OCI-M1 (cell line): ENCODE results near the gene CNTN4.

Source experiments
- DNase-seq: peaks from one replicate; lab custom pipeline; 2025; lab: John Stamatoyannopoulos, UW

Gene CNTN4

DNA sequence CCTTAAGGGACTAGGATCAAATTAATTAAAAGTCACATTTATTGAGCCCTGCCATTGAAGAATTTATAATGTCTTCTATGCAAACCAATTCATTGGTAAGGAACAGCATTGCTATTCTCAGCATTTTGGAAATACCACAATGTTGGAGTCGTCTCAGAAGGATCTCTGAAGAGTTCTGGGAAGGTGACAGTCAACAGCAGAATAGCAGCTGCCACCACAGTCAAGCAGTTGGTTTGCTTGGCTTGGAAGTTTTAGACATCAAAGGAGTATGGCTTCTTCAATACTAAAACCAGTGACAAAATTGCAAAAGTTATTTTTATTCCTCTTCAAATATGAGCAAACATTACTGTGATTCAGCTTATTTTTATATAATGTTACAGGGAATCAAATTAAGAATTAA is 167.9 kb downstream of the CNTN4 start:
- DNase-seq = no peak

DNA sequence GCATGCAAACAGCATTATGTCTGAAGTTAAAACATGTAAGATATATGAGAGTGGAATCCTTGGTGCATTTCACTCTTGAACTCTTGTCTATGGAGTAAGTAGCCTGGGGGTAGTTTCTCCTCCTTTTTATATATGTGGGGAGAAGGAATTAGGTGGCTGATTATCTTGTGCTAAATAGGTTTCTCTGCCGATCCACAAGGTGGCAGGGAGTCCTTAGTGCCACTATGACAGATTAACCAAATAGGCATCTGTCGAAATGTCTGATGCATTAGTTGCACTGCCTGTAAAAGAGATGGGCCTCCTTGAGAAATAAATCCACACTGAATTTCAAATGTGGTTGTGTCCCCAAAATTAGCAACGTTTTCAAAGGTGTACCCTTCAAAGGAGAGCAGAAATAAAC is 170.1 kb downstream of the CNTN4 start:
- no peak for DNase-seq

- no peak for DNase-seq
Observed at GRCh38 chr3:2274526-2274925, 175.9 kb downstream of the CNTN4 start.

- DNase-seq = no peak
Observed at GRCh38 chr3:2283818-2284217, 185.2 kb downstream of the CNTN4 start.

DNA sequence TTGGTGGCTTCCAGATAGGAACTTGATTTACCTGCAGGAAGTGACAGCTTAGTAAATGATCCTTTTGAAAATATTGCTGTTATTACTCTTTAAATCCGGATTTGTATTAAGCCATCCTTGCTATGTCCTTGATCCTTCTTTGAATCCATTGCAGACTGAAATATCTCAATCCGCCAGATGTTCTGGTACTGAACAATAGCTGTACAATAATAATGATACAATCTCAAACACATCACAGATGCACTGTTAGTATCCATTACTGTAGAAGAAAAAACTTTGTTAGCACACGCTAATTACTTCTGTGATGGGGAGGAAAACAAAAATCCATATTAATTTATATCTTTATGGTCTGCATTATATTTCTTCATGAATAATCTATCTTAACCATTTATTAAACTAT is 202.3 kb downstream of the CNTN4 start:
- DNase-seq = no peak

DNA sequence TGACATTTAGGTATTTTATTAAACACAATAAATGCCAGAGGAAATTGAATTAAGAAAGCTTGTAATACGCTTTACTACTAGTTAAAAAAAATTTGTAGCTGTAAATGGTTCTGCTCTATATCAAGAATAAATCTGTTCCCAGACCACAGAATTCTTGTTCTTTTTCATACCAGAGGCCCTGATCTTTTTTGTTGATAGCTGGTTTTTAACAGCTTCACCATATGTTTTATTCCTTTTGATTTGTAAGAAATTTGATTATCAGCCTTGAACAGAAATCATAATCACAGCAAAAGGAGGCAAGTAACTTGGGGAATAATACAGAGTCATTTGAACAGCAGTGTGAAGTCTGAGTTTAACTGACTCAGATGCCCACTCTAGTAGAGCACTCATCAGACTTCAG is 202.7 kb downstream of the CNTN4 start:
- DNase-seq = no peak

DNA sequence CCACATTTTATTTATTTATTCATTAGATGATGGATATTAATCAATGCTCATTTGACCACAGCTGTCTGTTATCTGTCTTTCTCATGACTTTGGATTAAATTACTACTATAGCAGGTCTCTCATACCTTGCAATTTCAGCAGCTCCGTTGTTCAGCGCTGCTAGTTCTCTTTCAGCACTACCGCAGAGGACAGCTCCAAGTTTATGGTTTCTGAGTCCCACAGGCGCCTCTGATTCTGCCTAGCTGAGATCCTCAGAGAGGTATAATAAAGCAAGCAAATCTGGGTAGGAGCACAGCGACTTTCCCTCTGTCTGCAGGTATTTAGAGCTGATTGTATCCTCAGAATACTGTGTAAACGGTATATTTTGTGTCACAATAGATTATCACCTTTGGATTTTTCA is 204.9 kb downstream of the CNTN4 start:
- DNase-seq = peak; percentile 72

GRCh38 chr3:2311022-2311421 is 212.4 kb downstream of the CNTN4 start:
- no peak for DNase-seq

DNA sequence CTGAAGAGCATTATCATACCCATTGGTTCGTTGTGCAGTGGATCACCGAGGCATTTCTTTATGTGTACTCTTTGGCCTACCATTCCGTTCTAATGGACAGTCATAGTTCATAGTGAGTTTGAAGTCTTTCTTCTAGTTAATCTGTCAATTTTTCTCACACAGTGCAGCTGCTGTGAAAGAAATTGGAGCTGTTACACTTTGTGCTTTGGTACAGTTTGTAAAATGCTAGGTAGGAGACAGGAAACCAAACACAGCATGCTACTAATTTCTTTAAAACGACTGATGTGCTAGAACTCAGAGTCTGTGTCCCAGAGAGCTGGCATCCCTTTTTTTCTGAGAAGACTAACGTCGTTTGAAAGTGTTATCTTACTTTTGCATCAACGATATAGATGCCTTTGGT is 218.9 kb downstream of the CNTN4 start:
- DNase-seq = no peak

- DNase-seq = no peak
Observed at GRCh38 chr3:2334921-2335320, 236.3 kb downstream of the CNTN4 start.

DNA sequence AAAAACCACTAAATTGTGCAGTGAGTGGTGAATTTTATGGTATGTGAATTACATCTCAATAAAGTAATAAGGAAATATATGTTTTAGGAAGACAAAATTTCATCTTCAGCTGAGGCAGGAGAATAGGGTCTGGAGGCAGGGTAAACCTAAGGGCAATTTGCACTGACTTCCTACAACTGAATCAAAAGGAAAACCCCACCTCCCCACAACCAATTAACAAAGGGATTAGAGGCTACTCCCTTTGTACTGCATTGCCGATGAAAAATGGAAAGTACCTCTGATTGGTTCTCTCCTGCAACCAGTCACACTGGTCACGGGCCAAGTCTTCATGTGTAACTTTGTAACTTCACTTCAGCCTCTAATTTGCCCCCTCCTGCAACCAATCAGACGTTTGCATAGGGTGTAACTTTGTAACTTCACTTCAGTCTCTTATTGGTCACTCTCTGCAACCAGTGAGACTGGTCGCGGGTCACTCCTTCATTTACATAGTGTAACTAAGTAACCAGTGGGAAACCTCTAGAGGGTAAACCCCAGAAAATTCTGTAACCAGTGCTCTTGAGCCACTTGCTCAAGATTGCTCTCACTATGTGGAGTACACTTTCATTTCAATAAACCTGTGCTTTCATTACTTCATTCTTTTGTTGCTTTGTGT is 244.5 kb downstream of the CNTN4 start:
- DNase-seq = no peak

DNA sequence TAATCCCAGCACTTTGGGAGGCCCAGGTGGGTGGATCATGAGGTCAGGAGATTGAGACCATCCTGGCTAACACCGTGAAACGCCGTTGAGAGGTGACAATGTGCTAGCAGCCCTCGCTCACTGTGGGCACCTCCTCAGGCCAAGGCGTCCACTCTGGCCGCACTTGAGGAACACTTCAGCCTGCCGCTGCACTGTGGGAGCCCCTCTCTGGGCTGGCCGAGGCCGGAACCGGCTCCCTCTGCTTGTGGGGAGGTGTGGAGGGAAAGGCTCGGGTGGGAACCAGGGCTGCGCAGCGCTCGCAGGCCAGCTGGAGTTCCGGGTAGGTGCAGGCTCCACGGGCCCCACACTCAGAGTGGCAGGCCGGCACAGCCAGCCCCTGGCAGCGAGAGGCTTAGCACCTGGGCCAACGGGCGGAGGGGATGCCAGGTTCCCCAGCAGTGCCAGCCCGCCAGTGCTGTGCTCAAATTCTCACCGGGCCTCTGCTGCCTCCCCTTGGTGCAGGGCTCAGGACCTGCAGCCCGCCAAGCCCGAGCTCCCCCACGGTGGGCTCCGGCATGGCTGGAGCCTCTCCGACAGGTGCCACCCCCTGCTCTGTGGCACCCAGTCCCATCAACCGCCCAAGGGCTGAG is 253.6 kb downstream of the CNTN4 start:
- DNase-seq = no peak

DNA sequence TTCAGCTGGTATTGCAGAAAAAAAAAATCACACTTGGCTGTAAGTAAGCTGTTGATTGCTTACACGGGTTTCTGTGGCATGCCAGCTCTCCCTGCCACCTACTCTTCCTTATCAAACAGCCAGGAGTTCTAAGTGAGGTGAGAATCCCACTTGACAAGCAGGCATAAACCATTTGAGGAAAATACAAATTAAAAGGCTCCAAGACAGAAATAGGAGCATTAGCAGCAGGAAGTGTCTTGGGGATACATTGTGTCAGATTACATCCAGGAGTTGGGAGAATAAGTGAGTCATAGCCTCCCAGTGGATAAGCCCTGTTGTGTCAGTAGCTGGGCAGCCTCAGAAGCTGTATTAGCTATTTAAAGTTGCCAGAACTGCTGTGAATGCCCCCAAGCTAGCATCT is 256.0 kb downstream of the CNTN4 start:
- no peak for DNase-seq

- no peak for DNase-seq
Observed at GRCh38 chr3:2356298-2356950, 257.8 kb downstream of the CNTN4 start.

DNA sequence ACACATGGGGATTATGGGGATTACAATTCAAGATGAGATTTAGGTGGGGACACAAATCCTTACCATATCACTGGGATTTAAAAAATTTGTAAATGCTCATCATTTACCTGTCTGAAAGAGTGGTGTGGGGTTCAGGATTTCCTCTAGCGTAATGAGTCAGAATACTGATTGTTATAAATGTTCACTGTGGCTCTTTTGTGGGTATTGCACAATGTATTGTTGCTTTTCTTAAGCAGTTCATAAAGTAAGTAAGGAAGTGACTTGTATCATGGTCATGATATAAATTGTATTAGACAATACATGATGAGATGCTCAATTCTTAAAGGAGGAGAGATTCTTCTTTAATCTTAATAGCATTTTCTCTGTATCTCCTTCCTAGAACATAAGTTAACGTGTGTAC is 262.1 kb downstream of the CNTN4 start:
- DNase-seq = no peak

DNA sequence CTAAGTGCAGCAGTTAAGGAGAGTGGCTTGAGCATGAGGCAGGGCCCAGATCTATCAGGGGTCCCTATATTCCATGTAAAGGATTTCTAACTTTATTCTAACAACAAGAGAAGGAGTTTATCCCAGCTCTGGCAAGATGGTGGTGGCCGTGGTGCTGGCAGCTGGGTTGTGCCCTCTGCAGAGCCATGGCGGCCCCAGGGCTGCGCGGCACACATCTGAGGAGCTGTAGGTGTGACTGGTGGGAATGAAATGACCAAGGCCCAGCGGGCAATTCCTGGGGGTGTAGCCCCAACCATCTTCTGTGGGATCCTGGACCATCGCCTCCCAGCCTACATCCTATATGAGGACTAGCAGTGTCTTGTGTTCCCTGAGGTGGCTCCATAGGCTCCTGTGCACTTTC is 263.5 kb downstream of the CNTN4 start:
- DNase-seq = no peak

- no peak for DNase-seq
Observed at GRCh38 chr3:2363854-2364253, 265.2 kb downstream of the CNTN4 start.

GRCh38 chr3:2370317-2370716 is 271.7 kb downstream of the CNTN4 start:
- DNase-seq = no peak

- DNase-seq = no peak
Observed at GRCh38 chr3:2372306-2372705, 273.6 kb downstream of the CNTN4 start.

DNA sequence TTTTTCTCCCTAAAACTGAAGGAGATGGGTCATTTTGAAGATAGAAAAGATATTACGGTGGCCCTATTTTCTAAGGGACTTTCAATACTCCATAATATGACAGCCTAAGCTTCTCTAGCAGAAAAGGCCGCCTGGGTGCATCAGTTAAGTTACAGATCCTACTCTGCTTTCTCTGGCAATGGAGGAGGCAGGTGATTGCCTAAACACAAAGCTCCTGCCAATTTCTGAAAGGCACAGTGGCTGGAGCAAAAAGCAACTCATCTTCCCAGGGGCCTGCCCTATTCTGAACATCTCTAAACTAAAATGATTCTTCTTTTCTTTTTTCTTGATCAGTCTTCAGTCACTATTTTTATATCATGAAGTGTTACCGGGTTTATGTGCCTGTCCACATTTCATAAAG is 276.7 kb downstream of the CNTN4 start:
- no peak for DNase-seq

DNA sequence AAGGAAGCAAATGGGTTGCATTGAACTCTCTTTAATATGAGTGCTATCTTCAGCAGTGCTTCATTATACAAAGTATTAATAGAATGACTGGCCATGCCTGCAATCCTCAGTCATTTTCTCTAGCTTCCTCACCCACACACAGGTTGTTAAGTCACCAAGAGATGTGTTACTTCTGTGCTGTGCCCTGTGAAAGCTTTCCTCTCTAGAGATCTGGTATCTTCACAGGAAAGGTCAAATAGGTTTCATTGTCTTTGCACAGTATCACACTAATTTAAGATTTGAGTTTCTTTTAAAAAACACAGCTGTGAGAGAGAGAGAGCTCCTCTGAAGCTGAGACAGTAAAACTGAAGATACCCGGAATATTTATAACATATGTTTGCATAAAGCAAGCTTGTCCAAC is 278.6 kb downstream of the CNTN4 start:
- DNase-seq = no peak

- no peak for DNase-seq
Observed at GRCh38 chr3:2390926-2391532, 292.4 kb downstream of the CNTN4 start.

GRCh38 chr3:2391896-2392295 is 293.2 kb downstream of the CNTN4 start:
- DNase-seq = no peak
